Left renal pelvis (tissue), 4 donors: ENCODE data around the gene LHX5. TPM values are rescaled to one million over a fixed set of nuclear protein-coding genes. Genes with fewer than 3 reads are reported as not detected.
"Not testable (repeated sequence)": the region's sequence is repeated elsewhere in the genome, so short reads cannot be mapped to it uniquely, and the experiment has no call there.

ENCODE experiments used
- DNase-seq, 4 donors: peaks; one replicate each; pipeline ENCODE4 v3.0.0-alpha.2; 2013; ENCODE audit warnings: low read depth in 4 of 4, low spot score in 3 of 4
- polyA plus RNA-seq, 4 donors: library from polyadenylated mRNA; unstranded; fragments of 120-200 nt; gene quantifications; one replicate each; pipeline ENCODE4 v1.2.1, GENCODE V29; 2013; ENCODE audit not compliant: insufficient read length in 4 of 4

LHX5 gene
- polyA plus RNA-seq = not detected

DNA sequence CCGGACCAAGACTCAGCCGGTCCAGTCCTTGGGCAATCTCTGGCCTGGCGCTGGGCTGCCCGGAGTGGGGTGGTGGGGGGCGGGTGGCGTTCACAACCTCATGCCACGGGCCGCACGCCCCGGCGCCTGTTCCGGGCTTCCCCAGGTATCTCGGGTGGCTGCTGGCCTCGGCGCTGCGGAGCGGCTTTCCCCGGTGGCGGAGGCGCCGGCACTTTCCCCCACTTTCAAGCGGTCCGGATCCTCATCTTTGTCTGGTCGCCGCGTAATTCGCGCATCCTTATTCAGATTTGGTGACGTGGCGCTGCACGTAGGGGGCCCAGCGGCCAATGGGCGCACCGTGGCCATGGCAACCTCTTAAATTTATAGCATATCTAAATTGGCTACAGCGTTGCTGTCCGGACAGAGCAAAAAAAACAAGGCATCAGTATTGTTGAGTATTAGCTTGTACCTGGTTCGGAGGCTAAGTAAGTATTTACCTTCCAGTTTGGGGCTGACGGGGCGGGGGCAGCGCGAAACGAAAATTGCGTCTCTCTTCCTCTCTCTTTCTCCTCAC, at the start of gene LHX5:
Gene LHX5 (minus strand): TSS at position 253 of the 553 bp plus-strand sequence. CDS start 373 bp downstream, outside the sequence.
- no peak for DNase-seq

- DNase-seq = no peak
Measured at GRCh38 chr12:113519464-113520307, 48.0 kb upstream of the LHX5 start.

DNA sequence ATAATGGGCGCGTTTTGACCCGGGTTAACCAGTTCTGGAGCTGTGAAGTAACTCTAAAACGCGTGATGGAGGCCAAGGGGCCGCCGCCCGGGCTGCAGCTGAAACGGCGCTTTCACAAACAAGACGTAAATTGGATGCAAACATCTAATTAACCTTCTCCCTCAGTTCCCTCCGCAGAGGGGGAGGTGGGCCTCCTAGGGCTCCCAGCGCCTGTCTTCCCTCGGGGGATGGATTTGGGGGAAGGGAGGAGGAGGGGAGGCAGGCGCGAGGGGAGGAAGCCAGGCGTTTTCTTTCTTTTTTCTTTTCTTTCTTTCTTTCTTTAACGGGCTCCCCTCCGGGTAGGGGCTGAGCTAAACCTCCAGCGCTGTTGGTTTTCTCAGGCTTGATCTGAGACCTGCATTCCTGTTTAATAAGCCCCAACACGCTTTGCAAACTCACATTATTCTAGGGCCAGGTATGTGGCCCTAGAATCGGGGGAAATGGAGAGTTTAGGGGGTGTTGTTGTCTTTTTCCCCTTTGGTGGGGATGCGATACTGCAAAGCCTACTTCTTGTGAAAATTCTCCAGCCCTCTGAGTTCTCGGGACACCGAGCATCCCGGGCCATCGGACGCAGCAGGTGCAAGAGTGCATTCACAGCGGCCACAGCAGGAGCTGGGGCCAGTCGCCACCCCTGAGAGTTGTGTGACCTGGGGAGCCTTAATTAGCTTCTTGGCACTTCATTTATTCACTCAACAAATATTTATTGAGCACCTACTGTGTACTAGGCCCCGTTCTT, 43.6 kb upstream of the LHX5 start:
- no peak for DNase-seq

- DNase-seq = no peak
Measured at GRCh38 chr12:113514602-113515001, 42.9 kb upstream of the LHX5 start.

DNA sequence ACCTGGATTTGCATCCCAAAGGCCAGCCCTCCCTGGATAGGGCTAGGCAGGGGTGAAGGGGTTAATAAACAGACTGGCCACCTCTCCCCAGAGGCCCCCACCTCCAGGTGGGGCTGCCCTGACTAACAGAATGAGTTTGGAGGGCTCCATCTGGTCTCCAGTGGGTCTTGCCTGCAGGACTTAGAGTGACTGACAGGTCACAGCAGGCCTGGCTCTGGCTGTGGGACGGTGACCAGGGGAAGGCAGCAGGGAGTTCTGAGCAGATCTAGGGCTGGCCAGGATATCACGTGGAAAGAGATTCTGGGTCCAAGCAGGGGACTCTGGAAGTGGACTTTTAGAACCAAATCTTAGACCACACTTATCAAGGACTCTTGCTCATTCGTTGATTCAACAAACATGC, 40.9 kb upstream of the LHX5 start:
- no peak for DNase-seq

- DNase-seq = no peak
Measured at GRCh38 chr12:113506867-113507266, 35.2 kb upstream of the LHX5 start.

- DNase-seq = no peak
Measured at GRCh38 chr12:113505941-113506340, 34.3 kb upstream of the LHX5 start.

DNA sequence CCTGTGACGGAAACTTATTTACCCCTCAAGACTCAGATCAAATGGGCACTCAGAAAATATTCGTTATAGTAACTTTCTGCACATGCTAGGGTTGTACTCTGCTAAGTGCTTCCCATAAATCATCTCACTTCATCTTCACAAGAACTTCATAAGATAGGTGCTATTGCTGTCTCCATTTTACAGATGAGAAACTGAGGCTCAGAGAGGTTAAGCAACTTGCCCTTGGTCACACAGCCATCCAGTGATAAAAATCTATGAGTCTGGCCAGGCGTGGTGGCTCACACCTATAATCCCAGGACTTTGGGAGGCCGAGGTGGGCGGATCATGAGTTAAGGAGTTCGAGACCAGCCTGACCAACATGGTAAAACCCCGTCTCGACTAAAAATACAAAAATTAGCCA, 33.2 kb upstream of the LHX5 start:
- DNase-seq = no peak

- no peak for DNase-seq
Measured at GRCh38 chr12:113500782-113501311, 29.2 kb upstream of the LHX5 start.

- no peak for DNase-seq
Measured at GRCh38 chr12:113500306-113500675, 28.6 kb upstream of the LHX5 start.

GRCh38 chr12:113498490-113498889, 26.8 kb upstream of the LHX5 start:
- DNase-seq = no peak

GRCh38 chr12:113497693-113498092, 26.0 kb upstream of the LHX5 start:
- no peak for DNase-seq

GRCh38 chr12:113495941-113496340, 24.3 kb upstream of the LHX5 start:
- DNase-seq = not testable (repeated sequence)

- DNase-seq = no peak
Measured at GRCh38 chr12:113488322-113488721, 16.7 kb upstream of the LHX5 start.

DNA sequence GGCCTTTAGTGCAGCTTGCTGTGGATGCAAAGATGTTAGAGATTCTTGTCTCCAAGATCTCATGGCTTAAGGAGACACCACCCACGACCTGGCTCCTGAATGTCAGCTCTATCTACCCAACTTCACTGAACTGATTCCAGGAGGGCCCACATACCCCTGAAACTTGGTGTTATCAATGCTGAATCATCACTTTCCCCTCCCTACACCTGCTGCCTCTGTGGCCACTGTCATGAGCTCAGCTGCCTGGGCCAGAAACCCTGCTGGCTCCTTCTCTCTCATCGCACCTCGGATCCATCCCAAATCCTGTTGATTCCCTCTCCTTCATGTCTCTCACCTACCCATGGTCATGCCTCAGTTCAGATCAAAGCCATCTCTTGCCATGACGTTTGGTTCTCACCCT, 15.1 kb upstream of the LHX5 start:
- DNase-seq = no peak

DNA sequence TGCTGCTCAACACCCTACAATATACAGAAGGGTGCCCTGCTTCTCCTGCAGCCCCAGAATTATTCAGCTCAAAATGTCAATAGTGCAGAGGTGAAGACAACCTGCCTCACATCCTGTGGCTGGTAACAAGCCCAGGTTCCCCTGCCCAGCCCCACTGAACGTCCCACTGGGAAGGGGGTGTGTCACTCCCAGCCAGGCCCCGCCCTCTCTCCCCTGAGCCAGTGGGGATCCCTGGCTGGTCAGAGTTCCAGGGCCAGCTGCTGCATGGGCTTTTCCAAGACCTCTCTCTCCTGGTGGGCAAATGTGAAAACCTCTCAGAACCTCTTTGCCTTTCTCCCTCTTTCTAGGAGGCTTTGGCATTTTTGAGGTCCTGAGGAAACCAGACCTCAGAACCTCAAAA, 13.7 kb upstream of the LHX5 start:
- DNase-seq = no peak

DNA sequence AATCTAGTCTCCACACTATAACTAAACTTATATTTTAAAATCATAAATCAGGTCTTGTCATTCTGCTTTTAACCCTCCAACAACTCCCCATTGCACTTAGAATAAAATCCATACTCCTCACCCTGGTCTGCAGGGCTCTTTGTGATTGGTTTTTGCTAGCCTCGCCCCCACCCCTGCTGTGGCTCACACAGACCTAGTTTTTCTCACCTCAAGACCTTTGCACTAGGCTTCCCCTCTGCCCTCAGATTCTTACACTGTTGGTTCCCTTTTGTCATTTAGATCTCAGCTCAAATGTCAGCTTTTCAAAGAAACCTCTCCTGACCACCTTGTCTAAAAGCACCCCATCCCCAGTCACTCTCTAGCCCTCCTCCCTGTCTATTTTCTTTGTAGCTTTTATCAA, 10.7 kb upstream of the LHX5 start:
- no peak for DNase-seq

- DNase-seq = no peak
Measured at GRCh38 chr12:113480336-113480971, 8.8 kb upstream of the LHX5 start.

DNA sequence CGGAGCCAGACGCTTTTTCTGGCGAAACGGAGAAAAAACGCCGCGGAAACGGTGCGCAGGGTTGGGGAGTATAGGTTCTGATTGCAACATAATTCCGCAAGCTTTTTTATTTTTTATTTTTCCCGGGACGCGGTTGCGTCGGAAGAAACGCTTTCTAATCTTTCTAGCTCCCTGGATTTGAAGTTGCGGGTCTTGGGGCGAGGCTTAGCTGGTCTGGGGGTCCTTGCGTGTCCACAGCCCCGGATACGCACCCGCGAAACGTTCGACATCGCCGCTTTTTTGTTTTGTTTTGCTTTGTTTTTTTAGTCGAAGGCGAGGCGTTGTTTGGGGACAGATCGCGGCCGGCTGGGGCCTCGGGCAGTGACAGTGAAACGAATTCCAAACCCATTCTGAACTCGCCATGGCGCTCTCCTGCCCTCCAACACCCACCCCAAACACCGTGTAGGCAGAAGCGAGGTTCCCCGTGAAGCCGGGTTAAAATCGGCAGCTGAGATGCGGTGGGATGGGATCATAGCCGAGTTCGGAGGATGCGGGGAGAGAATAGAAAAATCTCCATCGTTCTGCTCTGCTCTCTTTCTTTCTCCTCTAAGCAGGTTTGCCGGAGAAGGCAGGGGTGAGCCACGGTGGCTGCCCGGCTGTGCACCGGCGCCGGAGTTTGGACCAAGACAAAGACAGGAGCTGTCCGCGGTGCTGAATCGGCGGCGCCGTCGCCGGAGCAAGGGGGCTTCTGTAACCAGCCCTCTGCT, 8.1 kb upstream of the LHX5 start:
- DNase-seq = peak in 3 of 4 donors; percentile 43 to 57 (median 52)

- DNase-seq = no peak
Measured at GRCh38 chr12:113479216-113479589, 7.5 kb upstream of the LHX5 start.
